Memory B cell (primary cell): ENCODE measurements around the gene CDH4.

Experiments used
- ATAC-seq: fragments of 150-1000 bp; cut with Tn5 transposase; 2 replicates; pipeline ENCODE4 v1.10.0; 2021; ENCODE audit warnings: low read depth, mild to moderate bottlenecking, moderate library complexity
- DNase-seq, 2 donors: peaks; one replicate each; pipeline ENCODE4 v3.0.0; 2022; ENCODE audit warnings: low spot score in 2 of 2
- H3K27ac Mint-ChIP-seq: one replicate; pipeline ENCODE4 v1.8.0; 2022; ENCODE audit warnings: mild to moderate bottlenecking, moderate library complexity, mixed read lengths
- H3K27me3 Mint-ChIP-seq: one replicate; pipeline ENCODE4 v1.8.0; 2022; ENCODE audit warnings: mixed read lengths
- H3K36me3 Mint-ChIP-seq: one replicate; pipeline ENCODE4 v1.8.0; 2022; ENCODE audit warnings: mild to moderate bottlenecking, mixed read lengths
- H3K4me1 Mint-ChIP-seq: one replicate; pipeline ENCODE4 v1.8.0; 2022; ENCODE audit warnings: mixed read lengths
- H3K4me3 Mint-ChIP-seq: one replicate; pipeline ENCODE4 v1.8.0; 2022; ENCODE audit warnings: mild to moderate bottlenecking, moderate library complexity, mixed read lengths
- H3K9me3 Mint-ChIP-seq: one replicate; pipeline ENCODE4 v1.8.0; 2022; ENCODE audit warnings: mixed read lengths

CDH4 gene

DNA sequence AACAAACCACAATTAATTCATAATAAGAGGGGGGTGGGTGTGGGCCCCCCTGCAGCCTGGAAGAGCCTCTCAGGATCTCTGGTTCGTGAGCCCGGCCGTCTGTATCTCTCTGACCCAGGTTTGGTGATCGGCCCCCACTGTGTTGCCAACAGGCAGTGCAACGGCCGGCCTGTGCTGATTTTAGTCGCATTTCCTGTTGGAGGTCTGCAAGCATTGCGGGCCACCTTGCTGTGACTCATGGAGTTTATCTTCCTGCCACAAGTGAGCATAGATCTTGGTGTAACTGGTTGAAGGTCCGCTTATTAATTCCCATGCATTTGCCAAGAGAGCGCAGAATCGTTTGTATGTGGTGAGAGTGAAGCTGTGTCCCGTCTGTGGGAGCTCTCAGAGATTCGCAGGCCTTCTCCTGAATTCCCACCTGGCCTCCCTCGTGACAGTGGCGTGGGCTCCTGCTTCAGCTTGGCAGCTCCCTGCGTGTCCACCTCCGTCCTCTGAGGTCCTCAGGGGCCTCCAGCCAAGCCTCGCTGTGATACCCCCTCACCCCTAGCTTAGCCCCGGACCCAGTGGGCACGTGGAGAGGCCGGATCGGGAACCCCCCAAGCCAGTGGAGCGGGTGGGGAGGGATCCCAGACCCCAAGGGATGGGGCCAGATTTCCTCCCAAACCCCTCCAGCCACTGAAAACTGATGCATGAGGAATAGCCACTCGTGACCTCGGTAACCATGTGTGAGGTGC lies 269.8 kb downstream of the CDH4 start:
- Mint-ChIP-seq H3K4me1 (peaks cover 2% of the 10 kb centered on the region), H3K27me3 (peaks cover 2% of the 10 kb centered on the region), H3K27ac (no peak overlapping the region), H3K4me3 (no peak overlapping the region), H3K9me3 (peaks cover 6% of the 10 kb centered on the region), H3K36me3 (no peaks in the 10 kb centered on the region)
- ATAC-seq (no peak), DNase-seq (no peak)

DNA sequence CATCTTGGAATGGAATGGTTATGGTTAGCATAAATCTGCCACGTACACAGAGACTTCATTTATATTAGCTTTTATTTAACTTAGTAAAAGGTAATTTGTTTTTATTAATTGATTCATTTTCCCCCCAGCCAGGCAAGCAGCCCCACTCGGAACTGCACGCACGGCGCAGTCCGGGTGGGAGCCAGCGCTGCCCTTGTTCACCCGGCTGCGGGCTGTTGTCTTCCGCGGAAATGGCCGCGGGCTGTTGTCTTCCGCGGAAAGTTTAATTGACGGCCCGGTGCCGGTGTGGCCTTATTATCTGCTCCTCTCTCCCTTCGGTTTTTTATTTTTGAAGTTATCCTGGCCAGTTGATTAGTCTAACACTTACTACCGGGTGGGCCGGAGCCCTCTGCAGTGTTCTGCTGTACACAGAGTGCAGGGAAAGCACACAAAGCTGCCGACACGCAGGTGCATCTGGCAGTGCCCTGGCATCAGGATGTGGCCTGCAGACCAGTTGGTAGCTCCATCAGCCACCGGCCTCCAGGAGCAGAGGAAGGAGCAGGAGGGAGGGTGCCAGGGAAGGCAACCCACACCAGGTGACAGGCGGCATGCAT lies 270.5 kb downstream of the CDH4 start:
- H3K4me1 Mint-ChIP-seq: peaks cover 2% of the 10 kb centered on the region
- no peaks in the 10 kb centered on the region for H3K36me3 Mint-ChIP-seq
- peaks cover 6% of the 10 kb centered on the region for H3K9me3 Mint-ChIP-seq
- H3K27ac Mint-ChIP-seq: no peak overlapping the region
- H3K4me3 Mint-ChIP-seq: no peak overlapping the region
- ATAC-seq (no peak), DNase-seq (no peak)
- H3K27me3 Mint-ChIP-seq: peaks cover 2% of the 10 kb centered on the region

DNA sequence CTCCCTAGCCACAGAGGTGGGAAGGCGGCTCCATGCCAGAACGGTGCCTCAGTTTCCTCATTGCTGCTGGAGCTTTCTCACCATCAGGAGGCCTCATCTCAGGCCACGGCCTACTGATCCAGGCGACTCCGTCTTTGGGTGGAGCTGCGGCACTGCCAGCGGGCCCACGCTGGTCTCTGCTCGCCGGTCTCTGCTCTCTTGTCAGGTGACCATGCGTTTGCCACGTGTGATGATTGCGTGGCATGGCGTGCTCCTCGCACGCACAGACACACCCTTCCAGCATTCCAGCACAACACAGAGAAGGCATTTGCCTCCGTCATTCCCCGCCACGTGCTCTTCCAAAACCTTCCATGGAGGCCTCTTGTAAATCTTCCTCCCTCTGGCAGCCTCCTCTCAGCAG lies 271.1 kb downstream of the CDH4 start:
- H3K4me1 Mint-ChIP-seq: peaks cover 2% of the 10 kb centered on the region
- no peak for DNase-seq
- no peak overlapping the region for H3K4me3 Mint-ChIP-seq
- no peak overlapping the region for H3K27ac Mint-ChIP-seq
- H3K36me3 Mint-ChIP-seq: no peaks in the 10 kb centered on the region
- H3K27me3 Mint-ChIP-seq: peaks cover 2% of the 10 kb centered on the region
- H3K9me3 Mint-ChIP-seq: peaks cover 6% of the 10 kb centered on the region
- ATAC-seq: no peak

DNA sequence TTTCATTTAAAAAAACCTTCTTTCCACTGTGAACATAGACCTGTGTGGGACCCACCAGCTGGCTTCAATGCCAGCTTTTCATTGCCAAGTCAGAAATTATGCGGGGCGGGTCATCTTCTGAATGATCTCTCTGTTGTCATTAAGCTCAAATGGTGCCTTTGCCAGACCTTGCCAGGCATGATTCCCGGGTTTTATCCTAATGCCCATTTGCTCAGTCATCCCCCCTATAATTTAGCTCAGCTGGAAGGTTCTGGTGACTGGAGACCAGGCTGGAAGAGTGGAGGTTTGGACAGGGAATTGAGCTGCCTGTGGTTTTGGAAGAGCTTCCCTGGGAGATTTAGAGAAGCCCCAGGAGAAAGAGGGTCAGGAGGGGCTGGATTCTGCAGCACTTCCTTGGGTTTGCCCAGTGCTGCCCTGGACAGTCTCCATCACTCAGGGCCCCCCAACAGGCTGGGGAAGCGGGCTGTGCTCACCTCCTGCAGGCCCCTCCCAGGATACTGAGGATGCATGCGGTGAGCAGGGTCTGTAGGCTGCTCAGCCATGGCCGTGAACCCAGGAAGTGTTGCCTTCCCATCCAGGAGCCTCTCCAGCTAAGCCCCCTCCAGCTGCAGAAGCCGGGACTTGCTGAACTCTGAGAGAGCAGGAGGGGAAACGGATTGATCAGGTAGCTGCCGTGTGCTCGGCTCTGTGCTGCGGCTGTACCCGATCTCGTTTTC lies 273.0 kb downstream of the CDH4 start:
- no peak overlapping the region for H3K27ac Mint-ChIP-seq
- H3K4me1 Mint-ChIP-seq: no peaks in the 10 kb centered on the region
- H3K36me3 Mint-ChIP-seq: no peaks in the 10 kb centered on the region
- no peaks in the 10 kb centered on the region for H3K27me3 Mint-ChIP-seq
- H3K9me3 Mint-ChIP-seq: no peaks in the 10 kb centered on the region
- H3K4me3 Mint-ChIP-seq: no peak overlapping the region
- no peak for DNase-seq
- no peak for ATAC-seq

DNA sequence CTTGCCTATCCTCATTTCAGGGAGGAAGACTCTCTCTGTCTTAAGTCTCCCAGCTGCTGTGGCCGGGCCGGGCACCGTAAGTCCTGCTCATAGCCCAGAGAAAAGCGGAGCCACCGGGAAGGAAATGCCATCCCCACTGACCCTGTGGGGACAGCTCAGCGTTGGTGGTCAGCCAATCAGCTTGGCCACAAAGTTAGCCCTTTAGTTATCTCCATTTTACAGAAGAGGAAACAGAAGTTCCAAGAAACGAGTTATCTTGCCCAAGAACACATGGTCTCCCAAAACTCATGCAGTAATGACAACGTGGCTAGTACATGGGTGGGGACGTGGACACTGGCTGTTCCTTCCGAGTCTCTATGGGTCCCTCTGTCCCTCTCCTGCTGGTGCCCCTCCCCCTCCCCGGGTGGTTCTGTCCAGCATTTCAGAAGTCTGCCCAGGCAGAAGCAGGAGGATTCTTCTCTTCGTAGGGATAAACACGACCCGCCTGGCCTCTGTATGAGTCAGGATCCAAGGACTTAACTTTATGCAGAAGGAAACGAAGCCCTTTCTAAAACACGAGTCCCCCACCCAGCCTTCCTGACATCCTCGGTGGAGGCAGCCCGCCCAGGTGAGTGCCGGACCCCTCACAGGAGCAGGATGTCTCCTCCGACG lies 273.8 kb downstream of the CDH4 start:
- Mint-ChIP-seq H3K4me3 (no peak overlapping the region), H3K27ac (no peak overlapping the region), H3K36me3 (no peaks in the 10 kb centered on the region), H3K9me3 (peaks cover 4% of the 10 kb centered on the region), H3K27me3 (no peaks in the 10 kb centered on the region), H3K4me1 (no peaks in the 10 kb centered on the region)
- DNase-seq: no peak
- ATAC-seq: no peak

DNA sequence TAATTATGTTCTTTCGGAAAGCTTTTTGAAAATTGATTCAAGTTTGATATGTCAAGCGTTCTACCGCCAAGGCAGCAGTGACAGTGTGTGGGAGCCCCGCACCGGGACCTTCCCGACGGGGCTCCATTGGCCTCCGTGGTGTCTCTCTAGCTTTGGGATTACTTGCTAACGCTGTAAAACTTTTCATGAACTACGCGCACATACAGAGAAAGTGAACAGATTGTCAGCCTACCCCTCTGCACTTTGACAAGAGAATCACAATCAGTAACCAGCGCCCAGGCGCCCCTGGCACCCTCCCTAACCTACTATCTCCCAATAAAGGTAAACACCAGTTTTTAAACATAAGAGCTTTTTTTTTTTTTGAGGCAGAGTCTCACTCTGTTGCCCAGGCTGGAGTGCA lies 274.8 kb downstream of the CDH4 start:
- H3K36me3 Mint-ChIP-seq: no peaks in the 10 kb centered on the region
- peaks cover 4% of the 10 kb centered on the region for H3K9me3 Mint-ChIP-seq
- H3K27ac Mint-ChIP-seq: no peak overlapping the region
- no peak for ATAC-seq
- no peak for DNase-seq
- no peak overlapping the region for H3K4me3 Mint-ChIP-seq
- no peaks in the 10 kb centered on the region for H3K4me1 Mint-ChIP-seq
- H3K27me3 Mint-ChIP-seq: no peaks in the 10 kb centered on the region

DNA sequence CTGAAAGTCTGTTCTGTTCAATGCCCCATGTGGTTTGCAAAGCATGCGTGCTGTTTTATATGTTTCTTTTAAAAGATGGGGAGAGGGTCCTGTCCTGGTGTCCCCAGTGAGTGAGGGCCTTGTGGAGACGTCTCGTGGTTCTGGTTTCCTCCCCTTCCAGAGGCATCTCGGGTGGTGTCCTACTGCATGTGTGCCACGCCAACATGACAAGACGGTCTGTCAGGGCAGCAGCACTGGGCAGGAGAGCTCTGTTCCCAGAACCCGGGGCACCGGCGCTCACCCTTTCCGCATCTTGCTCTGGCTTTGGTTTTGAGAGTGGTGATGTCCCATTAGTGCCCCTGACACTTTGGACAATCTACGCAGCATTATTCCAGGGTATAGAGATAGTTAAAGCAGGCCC lies 275.6 kb downstream of the CDH4 start:
- Mint-ChIP-seq H3K4me1 (no peaks in the 10 kb centered on the region), H3K36me3 (no peaks in the 10 kb centered on the region), H3K27me3 (no peaks in the 10 kb centered on the region), H3K27ac (no peak overlapping the region), H3K4me3 (no peak overlapping the region), H3K9me3 (peaks cover 4% of the 10 kb centered on the region)
- no peak for ATAC-seq
- DNase-seq: no peak

DNA sequence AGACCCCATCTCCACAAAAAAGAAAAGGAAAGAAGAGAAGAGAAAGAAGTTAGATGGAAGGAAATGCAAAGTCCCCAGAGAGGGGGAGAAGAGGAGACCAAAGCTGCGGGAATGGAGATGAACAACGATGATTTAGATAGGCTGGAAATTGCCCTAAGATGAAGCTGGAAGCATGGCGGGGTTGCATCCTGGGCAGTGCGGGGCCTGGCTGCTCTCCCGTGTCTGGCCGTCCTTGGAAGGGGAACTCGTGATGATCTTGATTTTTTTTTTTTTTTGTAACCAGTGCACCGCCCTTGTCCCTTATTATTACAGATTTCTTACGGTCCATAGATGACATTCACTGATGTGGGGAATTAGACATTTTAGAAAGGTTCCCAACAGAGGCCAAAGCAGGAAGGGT lies 276.5 kb downstream of the CDH4 start:
- H3K4me3 Mint-ChIP-seq: no peak overlapping the region
- no peak overlapping the region for H3K27ac Mint-ChIP-seq
- DNase-seq (no peak), ATAC-seq (no peak)
- peaks cover 4% of the 10 kb centered on the region for H3K9me3 Mint-ChIP-seq
- H3K27me3 Mint-ChIP-seq: no peaks in the 10 kb centered on the region
- H3K4me1 Mint-ChIP-seq: no peaks in the 10 kb centered on the region
- H3K36me3 Mint-ChIP-seq: no peaks in the 10 kb centered on the region

DNA sequence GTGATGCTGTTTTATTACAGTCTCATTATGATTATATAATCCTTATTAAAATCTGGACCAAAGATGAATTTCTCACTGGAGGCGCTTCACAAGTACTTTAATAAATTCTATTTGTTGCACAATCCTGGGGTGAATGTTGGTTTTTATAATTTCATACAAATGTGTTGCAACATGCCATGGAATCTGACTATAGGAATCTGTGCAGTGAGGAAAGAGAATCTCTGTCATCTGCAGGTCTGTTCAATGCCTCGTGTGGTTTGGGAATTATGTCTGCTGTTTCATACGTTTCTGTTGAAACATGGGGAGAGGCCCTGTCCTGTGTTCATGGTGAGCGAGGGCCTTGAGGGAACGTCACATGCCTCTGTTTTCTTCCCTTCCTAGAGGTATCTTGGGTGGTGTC lies 277.3 kb downstream of the CDH4 start:
- no peak for ATAC-seq
- no peaks in the 10 kb centered on the region for H3K4me1 Mint-ChIP-seq
- H3K27ac Mint-ChIP-seq: no peak overlapping the region
- peaks cover 4% of the 10 kb centered on the region for H3K9me3 Mint-ChIP-seq
- H3K4me3 Mint-ChIP-seq: no peak overlapping the region
- no peaks in the 10 kb centered on the region for H3K36me3 Mint-ChIP-seq
- no peak for DNase-seq
- H3K27me3 Mint-ChIP-seq: no peaks in the 10 kb centered on the region

DNA sequence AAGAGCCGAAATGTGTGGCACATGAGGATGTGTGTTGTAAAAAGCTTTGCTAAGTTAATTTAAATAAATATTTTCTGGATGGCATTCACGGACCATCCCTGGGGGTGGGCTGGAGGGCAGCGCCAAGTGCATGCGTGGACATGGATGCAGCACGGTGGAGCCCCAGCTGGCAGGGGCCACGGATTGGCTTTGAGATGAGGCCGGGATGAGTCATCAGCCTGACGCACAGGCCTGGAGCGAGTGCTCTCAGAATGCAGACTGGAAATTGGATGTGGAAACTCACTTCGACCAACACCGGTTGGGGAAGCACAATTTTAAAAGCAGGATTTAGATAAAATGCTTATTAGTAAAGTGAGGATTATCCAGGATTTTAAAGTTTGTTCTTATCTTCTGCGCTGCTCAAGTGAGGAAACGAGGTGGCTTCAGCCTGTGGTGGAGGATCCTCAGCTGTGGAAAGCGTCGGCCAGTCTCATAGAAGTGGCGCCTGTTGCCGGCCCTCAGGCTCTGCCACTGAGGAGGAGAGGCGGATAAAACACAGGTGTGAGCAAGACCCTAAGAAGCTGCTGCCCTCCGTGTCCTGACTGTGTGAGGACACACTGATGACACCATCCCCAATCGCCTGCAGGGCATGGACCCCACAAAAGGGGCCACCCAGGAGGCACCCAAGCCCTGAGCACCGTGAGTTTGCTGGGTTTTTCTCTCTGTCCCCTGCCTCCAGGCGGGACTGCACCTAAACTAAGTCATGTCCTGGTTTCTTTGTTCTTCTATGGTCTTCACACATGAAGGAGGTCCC lies 279.7 kb downstream of the CDH4 start:
- Mint-ChIP-seq H3K4me3 (no peak overlapping the region), H3K9me3 (peaks cover 4% of the 10 kb centered on the region), H3K27me3 (no peaks in the 10 kb centered on the region), H3K27ac (no peak overlapping the region), H3K4me1 (no peaks in the 10 kb centered on the region), H3K36me3 (no peaks in the 10 kb centered on the region)
- DNase-seq (no peak), ATAC-seq (no peak)

DNA sequence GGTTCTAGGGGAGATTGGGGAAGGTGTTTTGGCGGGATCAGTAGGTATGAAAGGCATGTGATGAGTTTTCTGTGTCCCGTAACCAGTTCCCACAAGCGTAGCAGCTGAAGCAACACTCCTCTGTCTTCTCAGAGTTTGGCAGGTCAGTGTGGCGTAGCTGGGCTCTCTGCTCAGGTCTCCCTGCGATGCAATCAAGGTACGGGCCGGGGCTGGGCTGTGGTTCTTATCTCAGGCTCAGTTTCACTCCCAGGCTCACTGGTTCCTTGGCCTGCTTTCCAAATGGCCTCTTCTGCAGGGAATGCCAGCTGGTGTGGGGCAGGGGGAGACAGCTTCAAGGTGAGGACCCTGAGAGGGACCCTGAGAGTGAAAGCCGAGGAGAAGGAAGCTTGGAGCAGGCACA lies 280.7 kb downstream of the CDH4 start:
- Mint-ChIP-seq H3K9me3 (peaks cover 4% of the 10 kb centered on the region), H3K36me3 (no peaks in the 10 kb centered on the region), H3K4me3 (no peak overlapping the region)

DNA sequence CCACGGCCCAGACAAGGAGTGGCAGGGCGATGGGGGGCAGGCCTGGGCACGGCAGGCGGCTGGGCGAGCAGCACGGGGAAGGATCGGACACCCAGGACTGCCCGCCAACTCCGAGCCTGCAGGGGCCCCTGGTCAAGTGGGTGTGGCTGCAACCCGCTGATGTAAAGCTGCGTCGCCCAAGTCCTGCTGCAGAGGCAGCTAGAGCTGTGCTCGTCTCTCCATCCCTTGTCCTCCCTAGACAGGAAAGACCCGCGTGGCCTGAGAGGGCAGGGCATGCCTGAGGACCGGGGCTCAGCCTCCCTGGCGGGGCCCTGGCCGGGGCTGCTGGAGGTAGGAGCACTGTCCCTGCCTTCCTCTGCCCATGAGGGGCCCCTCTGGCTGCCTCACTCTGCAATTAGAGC lies 281.2 kb downstream of the CDH4 start:
- Mint-ChIP-seq H3K4me1 (no peaks in the 10 kb centered on the region), H3K27ac (no peak overlapping the region), H3K27me3 (no peaks in the 10 kb centered on the region), H3K9me3 (peaks cover 4% of the 10 kb centered on the region), H3K36me3 (no peaks in the 10 kb centered on the region), H3K4me3 (no peak overlapping the region)
- no peak for DNase-seq
- ATAC-seq: no peak

More for the DNA sequence above, 280.7 kb downstream of the CDH4 start:
- Mint-ChIP-seq H3K27me3 (no peaks in the 10 kb centered on the region), H3K4me1 (no peaks in the 10 kb centered on the region), H3K27ac (no peak overlapping the region)
- DNase-seq (no peak), ATAC-seq (no peak)

DNA sequence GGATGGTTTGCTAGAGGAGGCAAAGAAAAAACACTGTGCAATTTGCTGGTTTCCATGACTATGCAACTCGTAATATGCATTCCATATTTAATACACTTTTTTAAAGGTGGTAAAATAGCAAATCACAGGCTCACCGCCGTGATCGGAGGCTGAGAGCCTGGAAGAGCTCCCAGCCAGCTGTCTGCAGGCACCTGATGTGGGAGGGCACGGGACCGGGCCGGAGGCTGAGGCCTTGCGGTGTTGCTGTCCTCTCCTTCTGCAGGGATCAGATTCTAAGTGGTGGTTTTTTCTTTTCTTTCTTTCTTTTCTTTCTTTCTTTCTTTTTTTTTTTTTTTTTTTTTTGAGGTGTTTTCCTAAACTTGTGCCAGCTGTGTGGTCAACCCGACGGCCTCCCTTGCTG lies 282.3 kb downstream of the CDH4 start:
- peaks cover 4% of the 10 kb centered on the region for H3K9me3 Mint-ChIP-seq
- H3K4me1 Mint-ChIP-seq: no peaks in the 10 kb centered on the region
- no peak overlapping the region for H3K4me3 Mint-ChIP-seq
- no peaks in the 10 kb centered on the region for H3K36me3 Mint-ChIP-seq
- no peak overlapping the region for H3K27ac Mint-ChIP-seq
- ATAC-seq: no peak
- no peak for DNase-seq
- no peaks in the 10 kb centered on the region for H3K27me3 Mint-ChIP-seq

DNA sequence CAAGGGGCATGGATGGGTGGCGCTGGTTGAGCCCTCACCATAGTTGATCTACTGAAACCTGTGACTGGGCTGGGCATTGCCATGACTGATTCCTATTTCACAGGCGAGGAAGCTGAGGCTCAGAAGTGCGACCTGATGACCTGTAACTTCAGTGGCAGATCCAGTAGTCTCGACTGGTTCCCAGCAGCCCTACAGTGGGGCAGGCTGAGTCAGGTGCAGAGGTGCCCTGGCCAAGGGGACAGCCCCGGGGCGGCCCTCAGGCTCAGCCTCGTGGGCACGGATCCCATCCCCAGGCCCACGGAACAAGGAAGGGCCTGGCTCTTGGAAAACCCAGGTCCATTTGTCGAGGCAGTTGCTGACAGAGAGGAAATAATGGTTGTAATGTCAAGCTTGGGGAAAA lies 283.0 kb downstream of the CDH4 start:
- no peak for DNase-seq
- H3K4me1 Mint-ChIP-seq: no peaks in the 10 kb centered on the region
- H3K4me3 Mint-ChIP-seq: no peak overlapping the region
- peaks cover 4% of the 10 kb centered on the region for H3K9me3 Mint-ChIP-seq
- H3K27ac Mint-ChIP-seq: no peak overlapping the region
- H3K27me3 Mint-ChIP-seq: no peaks in the 10 kb centered on the region
- ATAC-seq: no peak
- no peaks in the 10 kb centered on the region for H3K36me3 Mint-ChIP-seq
